ENCODE data around the gene PNPLA1. TPM values are rescaled to one million over a fixed set of nuclear protein-coding genes. Genes with fewer than 3 reads are reported as not detected.

The PNPLA1 gene
- total RNA-seq, 4 donors from 2014 or later: not detected

DNA sequence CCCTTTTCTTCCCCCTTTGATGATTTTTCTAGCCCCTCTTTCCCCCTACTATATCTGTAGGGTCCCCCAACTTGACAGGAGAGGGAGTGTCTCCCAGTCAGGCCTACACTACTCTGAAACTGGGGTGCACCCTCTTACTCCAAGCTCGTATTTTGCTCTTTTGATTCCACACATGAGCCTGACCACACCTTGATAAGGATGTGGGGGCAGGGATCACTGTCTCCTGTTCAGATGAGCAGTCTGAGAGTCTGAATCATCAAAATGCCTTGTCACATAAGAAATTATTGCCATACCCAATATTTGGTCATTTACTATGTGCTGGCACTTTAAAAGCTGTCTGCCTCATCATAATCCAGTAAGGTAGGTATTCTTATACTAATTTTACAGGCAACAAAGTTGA, 15.9 kb downstream of the PNPLA1 start:
- TF ChIP-seq, protein P1, sequence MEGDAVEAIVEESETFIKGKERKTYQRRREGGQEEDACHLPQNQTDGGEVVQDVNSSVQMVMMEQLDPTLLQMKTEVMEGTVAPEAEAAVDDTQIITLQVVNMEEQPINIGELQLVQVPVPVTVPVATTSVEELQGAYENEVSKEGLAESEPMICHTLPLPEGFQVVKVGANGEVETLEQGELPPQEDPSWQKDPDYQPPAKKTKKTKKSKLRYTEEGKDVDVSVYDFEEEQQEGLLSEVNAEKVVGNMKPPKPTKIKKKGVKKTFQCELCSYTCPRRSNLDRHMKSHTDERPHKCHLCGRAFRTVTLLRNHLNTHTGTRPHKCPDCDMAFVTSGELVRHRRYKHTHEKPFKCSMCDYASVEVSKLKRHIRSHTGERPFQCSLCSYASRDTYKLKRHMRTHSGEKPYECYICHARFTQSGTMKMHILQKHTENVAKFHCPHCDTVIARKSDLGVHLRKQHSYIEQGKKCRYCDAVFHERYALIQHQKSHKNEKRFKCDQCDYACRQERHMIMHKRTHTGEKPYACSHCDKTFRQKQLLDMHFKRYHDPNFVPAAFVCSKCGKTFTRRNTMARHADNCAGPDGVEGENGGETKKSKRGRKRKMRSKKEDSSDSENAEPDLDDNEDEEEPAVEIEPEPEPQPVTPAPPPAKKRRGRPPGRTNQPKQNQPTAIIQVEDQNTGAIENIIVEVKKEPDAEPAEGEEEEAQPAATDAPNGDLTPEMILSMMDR (IDR thresholded peaks at IDR 0.05; ENCODE audit: low read depth): no peak

DNA sequence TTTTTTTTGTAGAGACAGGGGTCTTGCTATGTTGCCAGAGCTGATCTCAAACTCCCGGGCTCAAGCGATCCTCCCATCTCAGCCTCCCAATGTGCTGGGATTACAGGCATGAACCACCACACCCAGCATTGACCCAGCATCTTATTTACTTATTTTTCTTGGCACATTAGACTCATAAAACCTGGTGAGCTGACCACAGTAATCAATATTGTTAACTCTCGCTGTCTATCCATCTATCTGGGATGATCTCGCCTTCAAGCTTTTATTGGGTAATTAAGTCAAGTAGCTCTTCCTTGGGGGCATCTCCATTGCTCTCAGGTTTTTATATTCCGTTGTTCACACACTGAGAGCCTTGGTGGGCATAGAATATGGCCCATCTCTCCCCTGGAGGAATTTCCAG, 17.0 kb downstream of the PNPLA1 start:
- TF ChIP-seq, protein P1 (IDR thresholded peaks at IDR 0.05; ENCODE audit: low read depth): no peak

DNA sequence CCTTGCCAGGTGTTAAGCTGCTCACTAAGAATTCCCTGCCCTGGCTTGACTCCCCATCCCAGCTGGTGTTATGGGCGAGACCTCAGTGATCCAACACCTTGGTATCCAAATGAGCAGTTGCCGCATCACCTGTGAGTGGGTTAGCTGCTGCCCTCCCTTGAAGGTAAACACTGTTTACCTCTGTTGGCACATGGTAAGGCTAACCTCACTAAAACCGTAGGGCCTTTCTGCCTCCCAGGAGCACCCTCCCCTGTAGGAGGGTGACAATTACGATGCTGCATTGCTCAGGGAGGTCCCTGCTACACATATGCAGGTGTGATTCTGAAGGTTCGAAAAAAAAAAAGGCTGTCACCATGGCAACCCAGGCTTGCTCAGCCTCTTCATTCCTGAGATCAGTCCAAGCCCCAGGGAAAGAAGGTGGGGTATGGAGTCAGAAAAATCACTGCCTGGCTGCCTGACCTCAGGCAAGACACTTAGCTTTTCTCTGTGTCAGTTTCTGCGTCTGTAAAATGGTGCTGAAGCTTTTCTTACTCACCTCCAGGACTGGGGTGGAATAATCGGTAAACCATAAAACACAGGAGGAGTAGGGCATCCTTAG, 19.5 kb downstream of the PNPLA1 start:
- TF ChIP-seq, protein P1 (IDR thresholded peaks at IDR 0.05; ENCODE audit: low read depth): no peak

DNA sequence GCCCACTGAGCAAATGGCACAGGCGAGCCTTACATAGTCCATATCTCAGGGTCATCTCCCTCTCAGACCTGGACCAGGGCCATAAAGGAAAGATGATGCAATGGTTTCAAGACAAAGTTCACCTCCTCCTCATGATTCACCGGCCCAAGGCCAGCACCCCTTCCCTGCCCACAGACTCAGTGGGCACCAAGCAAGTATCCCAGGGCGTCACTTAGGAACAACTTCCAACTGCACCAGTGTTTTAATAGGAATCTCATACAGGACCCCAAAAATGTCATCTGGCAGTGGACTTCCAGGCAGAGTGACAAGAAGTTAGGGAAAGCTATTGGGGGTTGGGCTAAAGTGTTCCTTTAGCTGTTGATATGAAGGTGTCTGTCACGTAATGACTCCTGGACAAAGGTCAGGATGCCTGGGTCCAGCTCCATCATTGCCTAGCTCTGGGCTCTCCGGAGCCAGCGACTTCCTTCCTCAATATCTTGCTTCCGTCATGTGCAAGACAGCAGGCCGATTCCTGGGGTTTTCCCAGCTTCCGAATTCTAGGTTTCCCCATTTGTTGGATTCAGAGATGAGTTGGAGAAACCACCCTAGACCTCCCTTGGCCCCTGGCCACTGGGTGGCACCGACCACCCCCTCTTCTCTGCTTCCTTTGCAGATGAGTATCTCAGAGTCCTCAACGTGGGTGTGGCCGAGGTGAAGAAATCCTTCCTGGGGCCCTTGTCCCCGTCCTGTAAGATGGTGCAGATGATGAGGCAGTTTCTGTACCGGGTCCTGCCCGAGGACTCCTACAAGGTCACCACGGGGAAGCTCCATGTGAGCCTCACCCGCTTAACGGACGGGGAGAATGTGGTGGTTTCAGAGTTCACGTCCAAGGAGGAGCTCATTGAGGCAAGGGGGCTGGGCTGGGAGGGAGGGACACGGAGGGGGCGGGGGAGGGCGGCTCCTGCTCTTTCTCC, 21.1 kb downstream of the PNPLA1 start:
- TF ChIP-seq, protein P1 (IDR thresholded peaks at IDR 0.05; ENCODE audit: low read depth): no peak

DNA sequence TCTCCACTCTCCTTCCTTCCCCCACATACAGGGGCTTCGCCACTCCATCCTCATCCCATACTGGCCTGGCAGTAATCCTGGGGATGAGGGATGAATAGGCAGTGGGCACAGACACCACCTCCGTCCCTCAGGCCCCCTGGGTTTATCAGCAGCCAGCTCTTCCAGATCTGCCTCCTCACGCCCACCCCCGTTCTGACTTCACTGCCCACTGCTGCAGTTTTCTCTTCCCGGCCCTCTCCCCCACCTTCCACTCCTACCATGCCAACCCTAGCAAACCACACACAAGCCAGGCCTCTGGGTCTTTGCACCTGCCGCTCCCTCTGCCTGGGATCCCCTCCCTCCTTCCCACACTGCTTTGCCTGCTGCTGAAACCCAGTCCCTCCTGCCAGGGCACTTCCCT, 22.3 kb downstream of the PNPLA1 start:
- TF ChIP-seq, protein P1 (IDR thresholded peaks at IDR 0.05; ENCODE audit: low read depth): no peak

DNA sequence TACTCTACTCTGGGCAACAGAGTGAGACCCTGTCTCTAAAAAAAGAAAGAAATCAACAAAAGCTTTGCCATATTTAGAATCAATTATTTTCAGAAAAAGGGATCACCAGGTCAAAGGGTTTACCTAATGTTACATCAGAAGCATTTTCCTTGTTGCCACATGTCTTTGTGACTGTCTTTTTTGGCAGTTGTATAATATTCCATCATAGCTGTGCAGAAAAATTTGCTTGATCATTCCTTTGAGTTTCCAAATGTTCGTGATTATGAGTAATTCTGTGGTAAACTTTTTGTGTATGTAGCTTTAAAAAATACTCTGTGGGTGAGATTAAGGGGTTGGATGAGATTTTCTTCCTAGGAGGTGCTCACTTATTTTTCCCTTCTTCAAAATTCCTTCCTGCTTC, 26.4 kb downstream of the PNPLA1 start:
- TF ChIP-seq, protein P1 (IDR thresholded peaks at IDR 0.05; ENCODE audit: low read depth): no peak

DNA sequence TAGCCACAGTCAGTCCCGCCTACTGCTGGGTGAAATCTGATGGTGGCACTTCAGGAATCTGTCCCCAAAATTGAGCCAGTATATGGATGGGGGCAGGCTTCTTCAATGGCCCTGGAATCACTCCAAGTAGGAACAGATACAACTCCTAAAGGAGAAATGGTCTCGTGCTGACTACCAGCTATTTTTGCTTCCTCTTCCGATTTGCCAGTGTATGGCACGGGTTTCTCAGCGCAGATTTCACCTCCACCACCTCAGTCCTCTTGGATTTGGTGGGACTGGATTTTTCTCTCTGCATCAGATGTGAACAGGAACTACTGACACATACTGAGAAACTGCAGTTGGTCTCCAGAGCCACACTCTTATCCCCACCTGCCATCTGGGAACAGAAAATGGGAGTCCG, 27.2 kb downstream of the PNPLA1 start:
- TF ChIP-seq, protein P1 (IDR thresholded peaks at IDR 0.05; ENCODE audit: low read depth): no peak

Measured in subcutaneous adipose tissue (tissue), 4 donors.